GM21786 (cell line): ENCODE measurements around the gene ZFYVE27.
"Not testable (repeated sequence)": the region's sequence is repeated elsewhere in the genome, so short reads cannot be mapped to it uniquely, and the experiment has no call there.

Experiments
- ATAC-seq: cut with Tn5 transposase; IDR thresholded peaks from one replicate; pipeline ENCODE4 v1.9.1; 2021; ENCODE audit not compliant: unreplicated experiment

The ZFYVE27 gene, protein sequence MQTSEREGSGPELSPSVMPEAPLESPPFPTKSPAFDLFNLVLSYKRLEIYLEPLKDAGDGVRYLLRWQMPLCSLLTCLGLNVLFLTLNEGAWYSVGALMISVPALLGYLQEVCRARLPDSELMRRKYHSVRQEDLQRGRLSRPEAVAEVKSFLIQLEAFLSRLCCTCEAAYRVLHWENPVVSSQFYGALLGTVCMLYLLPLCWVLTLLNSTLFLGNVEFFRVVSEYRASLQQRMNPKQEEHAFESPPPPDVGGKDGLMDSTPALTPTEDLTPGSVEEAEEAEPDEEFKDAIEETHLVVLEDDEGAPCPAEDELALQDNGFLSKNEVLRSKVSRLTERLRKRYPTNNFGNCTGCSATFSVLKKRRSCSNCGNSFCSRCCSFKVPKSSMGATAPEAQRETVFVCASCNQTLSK

DNA sequence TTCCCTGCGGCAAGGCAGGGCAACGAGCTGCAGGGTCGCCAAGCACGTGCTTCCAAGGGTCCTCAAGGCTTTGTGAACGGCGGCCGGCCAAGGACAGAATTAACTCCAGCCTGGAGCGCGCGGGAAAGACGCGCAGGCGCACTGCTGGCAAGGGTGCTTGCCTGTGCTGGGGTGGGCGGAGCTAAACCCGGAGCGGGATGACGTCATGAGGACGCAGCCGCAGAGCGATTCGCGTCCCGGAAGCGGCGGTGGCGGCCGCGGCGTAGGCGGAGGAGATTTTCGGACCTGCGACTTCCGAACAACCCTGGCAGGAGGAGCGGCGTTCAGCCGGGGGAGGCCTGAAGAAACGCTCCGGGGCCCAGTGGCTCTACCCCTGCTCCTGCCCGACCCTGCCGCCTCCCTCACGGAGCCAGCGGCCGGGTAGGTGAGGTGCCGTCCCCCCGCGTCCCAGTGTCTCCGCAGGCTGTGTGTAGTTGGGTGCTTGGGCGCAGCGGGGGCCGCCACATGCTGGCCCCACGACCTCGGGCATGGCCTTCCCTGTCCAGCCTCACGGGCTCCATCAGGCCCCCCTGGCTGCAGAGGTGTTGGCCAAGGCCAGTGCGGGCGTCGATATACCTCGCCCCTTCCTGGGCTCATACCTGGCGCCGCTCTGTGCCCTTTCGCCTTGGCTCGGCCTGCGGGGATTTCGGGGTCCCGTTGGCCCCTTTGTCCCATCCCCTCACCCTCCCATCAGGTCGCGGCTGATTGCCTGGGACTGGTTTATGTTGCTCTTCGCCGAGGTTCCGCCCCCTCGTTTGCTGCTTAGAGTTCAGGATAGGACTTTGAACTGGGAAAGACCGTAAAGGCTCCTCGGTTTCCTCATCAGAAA, at the start of gene ZFYVE27:
Gene ZFYVE27, plus strand, starts transcription at position 227 of the 868 bp plus-strand sequence. CDS start 1,350 bp downstream, outside the sequence.
- peak; percentile 82 for ATAC-seq

DNA sequence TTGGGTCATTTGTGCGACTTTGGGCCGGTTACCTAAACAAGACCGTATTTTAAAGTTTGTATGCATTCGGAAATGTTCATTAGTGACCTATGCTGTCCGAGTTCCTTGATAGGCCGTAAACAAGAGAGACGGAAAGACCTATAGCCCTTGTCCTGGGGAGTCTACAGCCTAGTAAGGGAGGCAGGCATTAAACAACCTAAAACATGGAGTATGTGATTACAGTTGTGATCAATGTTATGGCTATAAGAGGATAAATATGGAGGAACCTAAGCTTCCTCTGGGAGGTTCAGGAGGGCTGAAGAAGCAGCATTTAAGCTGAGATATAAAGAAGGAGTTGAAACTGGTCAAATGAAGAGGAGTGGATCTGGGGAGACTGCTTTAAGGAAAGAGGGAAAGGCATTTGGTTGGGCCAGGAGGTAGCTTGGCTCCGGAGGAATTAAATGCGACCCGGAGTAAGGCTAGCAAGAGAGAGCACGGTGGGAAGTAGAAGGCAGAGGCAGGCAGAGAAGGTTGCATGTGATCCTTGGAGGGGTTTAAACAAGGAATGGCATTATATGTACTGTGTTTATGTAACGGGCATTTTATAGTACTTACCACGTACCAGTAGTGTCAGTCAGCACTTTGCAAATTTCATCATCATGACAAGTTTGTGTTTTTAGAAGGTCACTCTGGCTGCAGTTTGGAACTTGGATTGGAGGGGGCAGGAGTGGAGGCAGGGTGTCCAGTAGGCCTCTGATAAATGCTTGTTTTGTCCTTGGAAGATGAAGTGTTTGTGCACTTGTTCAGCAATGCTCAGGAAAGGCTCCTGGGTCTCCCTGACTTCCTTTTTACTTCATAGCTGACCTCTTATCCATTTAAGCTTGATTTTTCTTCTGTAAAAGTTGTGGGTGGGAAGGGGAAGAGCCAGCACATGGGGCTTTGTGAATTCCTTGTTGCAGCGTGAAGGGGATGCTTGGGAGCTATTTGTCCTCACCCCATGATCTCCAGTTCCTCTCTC, 48.8 kb upstream of the ZFYVE27 start:
- no peak for ATAC-seq

DNA sequence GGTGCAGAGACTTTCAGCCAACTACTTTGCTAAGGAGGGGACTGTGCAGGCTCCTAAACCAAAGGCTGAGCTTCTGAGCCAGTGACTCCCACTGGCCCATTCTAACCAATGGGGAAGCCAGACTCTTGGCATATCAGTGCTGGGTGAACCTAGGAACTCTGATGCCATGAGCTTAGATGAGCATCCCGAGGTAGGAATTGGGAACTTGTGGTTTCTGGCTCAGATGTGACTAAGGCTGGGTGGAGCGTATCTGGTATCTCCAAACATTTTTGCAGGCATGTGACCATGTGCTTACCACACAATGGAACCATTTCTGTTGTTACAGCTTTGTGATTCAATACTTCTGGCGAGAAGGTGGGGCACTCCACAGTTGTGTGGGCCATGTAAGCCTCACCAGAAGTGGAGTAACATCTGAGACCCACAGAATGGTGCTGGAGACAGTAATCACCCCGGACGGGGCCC, 47.3 kb upstream of the ZFYVE27 start:
- ATAC-seq, result no peak

DNA sequence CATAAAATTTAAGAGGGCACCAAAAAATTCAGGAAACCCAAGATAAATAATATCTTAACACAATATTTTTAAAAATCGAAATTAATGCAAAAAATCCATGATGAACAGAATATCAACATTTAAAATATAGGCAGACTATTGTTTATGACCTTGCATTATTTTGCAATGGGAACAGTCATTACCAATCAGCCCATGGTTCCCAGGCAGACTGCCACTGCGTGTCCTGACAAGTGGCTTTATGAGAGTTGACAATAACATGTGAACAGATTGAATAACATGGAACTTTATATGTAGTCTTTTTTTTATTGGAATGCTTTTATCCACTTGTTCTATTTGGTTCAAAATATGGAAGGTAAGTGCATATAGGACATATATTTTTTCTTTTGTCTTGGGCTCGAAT, 46.8 kb upstream of the ZFYVE27 start:
- ATAC-seq, result no peak

DNA sequence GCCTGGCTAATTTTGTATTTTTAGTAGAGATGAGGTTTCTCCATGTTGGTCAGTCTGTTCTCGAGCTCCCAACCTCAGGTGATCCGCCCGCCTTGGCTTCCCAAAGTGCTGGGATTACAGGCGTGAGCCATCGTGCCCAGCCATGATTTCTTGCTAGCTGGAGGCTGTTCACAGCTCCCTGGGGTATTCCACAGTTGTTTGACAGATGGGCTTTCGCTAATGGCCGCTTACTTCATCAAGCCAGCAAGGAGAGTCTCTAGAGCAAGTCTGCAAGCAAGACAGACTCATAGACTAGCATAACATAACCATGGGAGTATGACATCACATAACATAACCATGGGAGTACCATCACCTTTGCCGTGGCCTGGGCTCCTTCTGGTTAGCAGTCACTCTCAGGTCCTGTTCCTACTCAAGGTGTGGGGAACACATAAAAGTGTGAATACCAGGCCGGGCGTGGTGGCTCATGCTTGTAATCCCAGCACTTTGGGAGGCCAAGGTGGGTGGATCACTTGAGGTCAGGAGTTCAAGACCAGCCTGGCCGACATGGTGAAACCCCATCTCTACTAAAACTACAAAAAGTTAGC, 38.8 kb upstream of the ZFYVE27 start:
- ATAC-seq, result not testable (repeated sequence)

DNA sequence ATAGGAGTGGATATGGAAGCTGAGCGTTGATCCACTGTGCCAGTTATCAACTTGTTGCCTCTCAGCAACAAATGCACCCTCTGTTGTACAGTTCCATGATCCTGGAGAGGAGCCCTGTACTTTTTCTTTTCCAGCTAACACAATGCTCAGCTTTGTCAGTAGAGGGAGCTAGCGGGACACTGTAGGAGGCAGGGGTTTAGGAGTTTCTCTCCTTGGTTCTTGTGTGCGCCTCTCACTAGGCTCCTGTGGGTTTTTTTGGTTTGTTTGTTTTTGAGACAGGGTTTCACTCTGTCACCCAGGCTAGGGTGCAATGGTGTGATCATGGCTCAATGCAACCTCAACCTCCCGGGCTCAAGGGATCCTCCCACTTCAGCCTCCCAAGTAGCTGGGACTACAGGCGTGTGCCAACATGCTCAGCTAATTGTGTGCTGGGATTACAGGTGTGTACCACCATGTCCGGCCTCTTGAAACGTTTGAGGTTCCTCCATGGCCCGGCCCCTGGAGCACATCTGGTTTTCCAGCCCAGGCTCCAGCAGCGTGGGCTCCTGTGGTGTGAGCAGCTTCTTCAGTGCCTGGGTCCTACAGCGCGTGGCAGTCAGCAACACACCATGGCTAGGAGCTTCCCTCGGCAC, 35.4 kb upstream of the ZFYVE27 start:
- ATAC-seq, result peak; percentile 66

DNA sequence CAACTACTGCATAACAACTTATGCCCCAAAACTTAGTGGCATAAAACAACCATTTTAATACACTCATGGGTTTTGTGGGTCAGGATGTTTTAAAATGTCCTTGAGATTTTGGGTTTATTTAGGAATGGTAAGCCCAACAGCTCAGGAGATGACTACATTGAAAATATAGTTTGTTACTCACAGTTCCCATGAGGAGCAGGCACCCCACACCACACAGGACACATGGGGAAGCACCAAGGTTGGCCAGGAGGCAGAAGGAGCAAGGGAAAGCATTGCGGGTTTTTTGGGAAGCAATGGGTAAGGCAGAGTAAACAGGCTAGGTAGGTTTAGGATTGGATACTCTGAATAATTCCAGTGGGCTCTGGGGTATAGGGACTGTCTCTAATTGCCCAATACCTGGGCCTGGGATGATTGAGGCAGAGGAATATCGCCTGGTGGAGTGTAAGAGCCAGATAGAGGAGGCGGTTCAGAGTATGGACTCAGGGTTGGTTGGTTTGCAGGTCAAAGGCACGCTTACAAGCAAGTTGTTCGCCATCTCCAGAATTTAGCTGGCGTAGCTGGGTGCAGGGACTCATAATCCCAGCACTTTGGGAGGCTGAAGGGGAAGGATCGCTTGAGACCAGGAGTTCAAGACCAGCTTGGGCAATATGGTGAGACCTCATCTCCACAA, 33.4 kb upstream of the ZFYVE27 start:
- no peak for ATAC-seq

DNA sequence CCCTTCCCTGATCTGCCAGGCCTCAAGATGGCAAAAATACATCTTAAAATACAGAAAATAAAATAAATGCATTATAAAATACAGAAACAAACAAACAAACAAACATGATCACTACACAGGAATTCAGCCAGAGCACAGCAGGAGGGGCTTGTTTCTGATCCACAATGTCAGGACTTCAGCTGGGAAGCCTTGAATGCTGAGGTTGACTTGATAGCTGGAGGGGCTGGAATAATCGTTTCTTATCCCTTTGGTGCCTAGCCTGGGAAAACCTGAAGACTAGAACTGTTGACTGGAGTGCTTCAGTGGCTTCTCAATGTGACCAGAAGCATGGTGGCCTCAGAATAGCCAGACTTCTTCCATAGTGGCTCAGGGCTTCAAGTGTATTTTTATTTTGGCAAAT, 32.6 kb upstream of the ZFYVE27 start:
- ATAC-seq, result no peak

DNA sequence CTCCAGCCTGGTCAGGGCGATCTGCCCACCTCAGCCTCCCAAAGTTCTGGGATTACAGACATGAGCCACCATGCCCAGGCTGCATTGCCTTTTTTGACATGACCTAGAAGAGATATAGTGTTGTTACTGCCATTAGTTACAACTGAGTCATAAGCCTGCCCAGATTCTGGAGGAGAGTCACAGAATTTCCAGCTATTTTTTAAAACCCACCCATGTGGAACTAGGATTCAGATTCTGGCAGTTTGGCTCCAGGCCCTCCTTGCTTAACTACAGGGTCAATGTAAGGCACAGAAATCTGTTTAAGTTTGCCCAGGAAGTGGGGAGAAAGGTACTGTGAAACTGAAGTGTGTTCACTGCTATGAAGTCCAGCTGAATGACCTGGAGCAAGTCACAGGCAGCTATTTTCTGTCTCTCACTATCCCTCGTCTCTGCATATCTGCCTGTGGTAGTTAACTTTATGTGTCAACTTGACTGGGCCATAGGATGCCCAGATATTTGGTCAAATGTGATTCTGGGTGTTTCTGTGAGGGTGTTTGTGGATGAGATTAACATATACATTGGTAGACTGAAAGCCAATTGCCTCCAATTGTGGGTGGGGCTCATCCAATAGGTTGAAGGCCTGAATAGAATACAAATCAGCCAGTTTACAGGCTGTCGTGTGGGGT, 31.8 kb upstream of the ZFYVE27 start:
- ATAC-seq, result no peak

DNA sequence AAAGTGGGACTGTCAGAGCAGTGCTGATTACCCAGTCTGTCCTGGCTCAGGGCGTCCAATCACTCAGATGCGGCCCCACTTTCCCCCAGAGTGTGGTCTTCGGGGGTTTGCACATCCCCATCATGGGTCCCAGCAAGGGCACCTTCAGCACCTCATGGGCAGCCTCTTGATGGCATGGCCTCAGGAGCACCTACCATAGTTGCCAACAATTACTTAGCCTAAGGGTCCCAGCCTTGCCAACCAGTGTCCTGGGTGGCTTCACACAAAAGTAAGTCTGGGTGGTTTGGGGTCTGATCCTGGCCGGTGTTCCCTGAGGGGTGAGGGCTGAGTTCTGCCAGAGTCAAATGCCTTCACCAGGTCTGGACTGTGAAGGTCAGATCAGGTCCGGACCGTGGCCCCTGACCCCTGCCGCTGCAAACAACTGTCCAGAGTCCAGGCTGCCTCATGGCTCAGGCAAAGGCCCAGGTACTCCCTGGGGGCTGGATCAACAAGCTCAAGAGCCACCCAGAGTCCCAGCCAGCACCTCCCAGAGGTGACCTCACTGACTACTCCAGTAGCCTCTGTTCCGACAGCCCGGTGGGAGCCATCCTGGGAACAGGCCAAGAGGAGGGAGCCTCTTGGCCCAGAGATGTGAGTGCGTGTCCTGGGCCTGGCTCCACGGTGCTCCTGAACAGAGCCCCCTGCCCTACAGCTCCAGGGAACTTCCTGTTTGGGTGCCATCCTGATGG, 29.6 kb upstream of the ZFYVE27 start:
- no peak for ATAC-seq

DNA sequence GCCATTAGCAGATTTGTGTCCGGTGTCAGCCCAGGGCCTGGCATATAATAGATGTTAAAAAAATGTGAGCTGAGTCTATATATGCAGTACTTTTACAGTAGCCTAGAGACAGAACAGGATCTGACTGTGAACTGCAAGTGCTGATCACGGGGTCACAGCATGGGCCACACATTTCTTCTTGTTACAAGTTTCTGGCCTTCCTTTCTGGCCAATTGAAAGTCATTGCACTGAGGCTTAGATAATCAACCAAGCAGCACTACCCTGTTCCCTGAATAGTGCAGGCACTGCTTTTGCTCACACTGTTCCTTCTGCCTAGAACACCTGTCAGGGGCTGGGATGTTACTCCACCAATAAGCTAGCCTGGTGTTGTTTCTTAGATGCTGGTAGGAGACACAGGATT, 28.8 kb upstream of the ZFYVE27 start:
- no peak for ATAC-seq

DNA sequence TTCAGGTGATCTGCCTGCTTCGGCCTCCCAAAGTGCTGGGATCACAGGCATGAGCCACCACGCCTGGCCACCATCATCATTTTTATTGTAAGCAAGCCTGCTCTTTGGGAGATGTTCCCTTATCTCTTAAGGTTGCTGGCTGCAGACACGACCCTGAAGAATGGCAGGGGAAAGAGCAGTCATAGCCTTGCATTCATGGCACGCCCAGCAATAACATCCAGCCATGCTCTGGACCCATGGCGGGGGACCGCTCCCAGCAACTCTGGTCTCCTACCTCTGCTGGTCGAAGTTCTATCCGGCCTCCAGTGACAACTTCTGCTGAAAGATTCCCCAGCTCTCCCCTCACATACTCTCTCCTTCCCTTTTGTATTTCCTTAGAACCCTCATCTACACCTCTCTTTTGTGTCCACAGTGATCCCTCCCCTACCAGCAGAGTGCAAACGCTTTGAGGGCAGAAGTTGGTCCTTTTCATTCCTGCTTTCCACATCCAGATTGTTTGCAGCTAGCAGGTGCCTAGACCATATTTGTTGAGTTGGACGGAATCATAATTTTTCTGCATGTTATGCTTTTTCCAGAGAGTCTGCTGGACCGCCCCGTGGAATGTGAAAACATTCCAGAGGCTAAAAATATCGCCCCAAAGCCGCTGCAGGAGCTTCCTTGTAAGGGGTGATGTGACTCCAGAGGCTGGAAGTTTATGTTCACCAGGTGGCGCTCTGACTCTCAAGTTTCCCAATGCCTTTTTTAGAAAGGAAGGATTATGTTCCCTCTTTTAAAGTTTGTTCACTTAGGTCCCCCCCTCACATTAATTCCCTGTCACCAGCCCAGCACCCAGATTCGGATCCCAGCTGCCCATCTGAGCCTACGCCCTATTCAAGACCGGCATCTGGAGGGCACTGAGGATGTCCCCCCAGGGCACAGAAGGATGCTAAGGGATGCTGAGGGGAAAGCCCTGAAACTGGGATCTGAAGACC, 27.7 kb upstream of the ZFYVE27 start:
- ATAC-seq, result no peak

DNA sequence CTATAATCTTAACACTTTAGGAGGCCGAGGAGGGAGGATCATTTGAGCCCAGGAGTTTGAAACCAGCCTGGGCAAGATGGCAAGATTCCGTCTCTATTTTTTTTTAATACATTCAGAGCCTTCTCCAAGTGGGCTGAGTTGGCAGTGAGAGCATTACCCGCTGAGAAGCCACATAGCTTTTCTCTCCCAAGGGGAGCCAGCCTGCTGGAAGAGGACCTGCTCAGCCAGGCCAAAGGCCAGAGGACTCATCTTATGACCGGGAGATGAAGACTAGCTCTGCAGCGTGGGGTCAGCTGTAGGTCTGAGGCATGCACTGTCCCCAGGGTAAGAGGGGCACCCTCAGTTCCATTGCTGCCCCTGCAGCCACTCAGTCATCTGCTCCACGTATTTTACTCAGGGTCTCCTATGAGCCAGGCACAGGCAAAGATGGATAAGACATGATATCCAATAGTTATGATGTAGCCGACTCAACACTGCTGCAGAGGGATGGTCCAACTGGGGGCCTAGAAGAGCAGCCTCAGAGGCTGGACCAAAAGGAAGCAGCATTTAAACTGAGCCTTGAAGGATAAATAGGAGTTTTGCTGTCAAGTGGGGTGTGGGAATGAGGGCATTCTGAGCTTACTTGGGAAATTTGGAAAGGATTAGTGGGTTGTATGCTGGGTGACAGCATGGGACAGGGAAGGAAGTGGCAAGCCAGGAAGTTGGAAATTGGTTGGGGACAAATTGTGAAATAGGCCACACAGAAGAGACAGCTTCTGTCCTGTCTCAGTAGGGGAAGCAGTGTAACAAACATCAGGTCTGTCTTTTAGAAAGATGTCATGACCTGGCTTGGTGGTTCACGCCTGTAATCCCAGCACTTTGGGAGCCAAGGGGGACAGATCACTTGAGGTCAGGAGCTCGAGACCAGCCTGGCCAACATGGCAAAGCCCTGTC, 25.0 kb upstream of the ZFYVE27 start:
- ATAC-seq, result no peak

DNA sequence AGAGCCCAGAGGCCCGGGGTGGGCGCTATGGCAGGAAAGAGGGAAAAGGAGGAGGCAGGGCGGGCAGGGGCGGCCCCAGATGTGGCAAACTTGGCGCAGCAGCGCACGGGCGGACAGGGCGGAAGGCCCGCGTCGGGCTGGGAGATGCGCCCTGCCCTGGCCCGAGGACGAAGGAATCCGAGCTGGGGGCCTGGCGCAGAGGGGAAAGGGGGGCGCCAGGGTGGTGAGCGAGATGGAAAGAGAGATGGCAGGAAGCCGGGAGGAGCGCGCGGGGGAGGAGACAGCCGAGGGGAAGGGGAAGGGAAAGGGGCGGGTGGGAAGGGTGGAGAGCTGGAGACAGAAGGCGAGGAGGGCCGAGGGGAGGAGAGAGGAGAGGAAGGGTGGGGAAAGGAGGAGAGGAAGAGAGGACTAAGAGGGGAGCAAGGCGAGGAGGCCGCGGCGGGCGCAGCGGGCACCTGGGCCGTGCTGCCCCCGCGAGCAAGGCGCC, 23.5 kb upstream of the ZFYVE27 start, which contains the start of gene MARVELD1:
Gene MARVELD1, plus strand, starts transcription at position 392 of the 487 bp plus-strand sequence. CDS start 147 bp downstream, outside the sequence.
- no peak for ATAC-seq

DNA sequence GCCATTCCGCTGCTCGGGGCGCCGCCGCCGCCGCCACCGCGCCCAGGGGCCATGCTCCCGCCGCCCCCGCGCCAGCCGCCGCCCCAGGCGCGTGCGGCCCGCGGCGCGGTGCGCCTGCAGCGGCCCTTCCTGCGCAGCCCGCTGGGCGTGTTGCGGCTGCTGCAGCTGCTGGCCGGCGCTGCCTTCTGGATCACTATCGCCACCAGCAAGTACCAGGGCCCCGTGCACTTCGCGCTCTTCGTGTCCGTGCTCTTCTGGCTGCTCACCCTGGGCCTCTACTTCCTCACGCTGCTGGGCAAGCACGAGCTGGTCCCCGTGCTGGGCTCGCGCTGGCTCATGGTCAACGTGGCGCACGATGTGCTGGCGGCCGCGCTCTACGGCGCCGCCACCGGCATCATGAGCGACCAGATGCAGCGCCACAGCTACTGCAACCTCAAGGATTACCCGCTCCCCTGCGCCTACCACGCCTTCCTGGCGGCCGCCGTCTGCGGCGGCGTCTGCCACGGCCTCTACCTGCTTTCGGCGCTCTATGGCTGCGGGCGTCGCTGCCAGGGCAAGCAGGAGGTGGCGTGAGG, 23.0 kb upstream of the ZFYVE27 start:
- ATAC-seq, result peak; percentile 76
